ENCODE measurements around the gene ALDH8A1. TPM values are rescaled to one million over a fixed set of nuclear protein-coding genes. Genes with fewer than 3 reads are reported as not detected.

ALDH8A1 gene
- total RNA-seq, 1 donor from 2014 or later = 0.46 TPM

DNA sequence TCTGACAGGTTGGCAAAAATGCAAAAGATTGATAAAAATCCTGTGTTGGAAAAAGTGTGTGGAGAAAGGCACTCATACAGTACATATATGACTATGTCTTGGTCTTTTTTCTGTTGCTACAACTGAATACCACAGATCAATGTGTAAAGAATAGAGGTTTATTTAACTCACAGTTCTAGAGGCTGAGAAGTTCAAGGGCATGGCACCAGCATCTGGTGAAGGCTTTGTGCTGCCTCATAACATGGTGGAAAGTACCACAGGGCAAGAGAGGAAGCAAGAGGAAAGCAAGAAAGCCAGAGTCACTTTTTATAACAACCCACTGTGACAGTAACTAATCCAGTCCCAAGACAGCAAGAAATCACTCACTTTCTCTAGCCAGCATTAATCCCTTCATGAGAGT, 57.5 kb downstream of the ALDH8A1 start:
- no peaks in the 10 kb centered on the region for H3K36me3 Mint-ChIP-seq
- no peak overlapping the region for H3K27ac Mint-ChIP-seq
- H3K4me1 Mint-ChIP-seq (ENCODE audit: unreplicated experiment) = no peaks in the 10 kb centered on the region
- no peaks in the 10 kb centered on the region for H3K9me3 Mint-ChIP-seq
- H3K4me3 Mint-ChIP-seq = no peak overlapping the region
- TF ChIP-seq, protein P1, sequence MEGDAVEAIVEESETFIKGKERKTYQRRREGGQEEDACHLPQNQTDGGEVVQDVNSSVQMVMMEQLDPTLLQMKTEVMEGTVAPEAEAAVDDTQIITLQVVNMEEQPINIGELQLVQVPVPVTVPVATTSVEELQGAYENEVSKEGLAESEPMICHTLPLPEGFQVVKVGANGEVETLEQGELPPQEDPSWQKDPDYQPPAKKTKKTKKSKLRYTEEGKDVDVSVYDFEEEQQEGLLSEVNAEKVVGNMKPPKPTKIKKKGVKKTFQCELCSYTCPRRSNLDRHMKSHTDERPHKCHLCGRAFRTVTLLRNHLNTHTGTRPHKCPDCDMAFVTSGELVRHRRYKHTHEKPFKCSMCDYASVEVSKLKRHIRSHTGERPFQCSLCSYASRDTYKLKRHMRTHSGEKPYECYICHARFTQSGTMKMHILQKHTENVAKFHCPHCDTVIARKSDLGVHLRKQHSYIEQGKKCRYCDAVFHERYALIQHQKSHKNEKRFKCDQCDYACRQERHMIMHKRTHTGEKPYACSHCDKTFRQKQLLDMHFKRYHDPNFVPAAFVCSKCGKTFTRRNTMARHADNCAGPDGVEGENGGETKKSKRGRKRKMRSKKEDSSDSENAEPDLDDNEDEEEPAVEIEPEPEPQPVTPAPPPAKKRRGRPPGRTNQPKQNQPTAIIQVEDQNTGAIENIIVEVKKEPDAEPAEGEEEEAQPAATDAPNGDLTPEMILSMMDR (conservative IDR thresholded peaks at IDR 0.05) = no peak
- H3K27me3 Mint-ChIP-seq = peaks cover 3% of the 10 kb centered on the region
- no peak for DNase-seq (ENCODE audit: extremely low spot score, unreplicated experiment)

DNA sequence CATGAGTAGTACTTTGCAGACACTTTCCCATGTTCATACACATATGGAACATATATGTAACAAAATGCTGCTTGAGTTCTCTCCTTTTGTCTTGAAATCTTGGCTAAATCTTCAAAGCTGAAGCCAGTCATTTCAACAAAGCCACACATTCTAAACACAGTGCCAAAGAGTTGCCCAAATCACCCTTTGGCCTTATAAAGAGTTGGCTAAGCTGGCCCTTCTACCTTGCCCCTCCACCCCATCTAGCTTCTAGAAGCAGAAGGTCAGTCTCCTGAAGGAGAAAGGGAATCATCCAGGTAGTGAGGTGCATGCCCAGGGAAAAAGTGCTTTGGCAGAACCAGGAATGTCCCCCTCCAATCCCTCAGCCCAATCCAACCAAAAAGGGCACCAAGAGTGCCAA, 58.3 kb downstream of the ALDH8A1 start:
- Mint-ChIP-seq H3K9me3 (no peaks in the 10 kb centered on the region), H3K4me3 (no peak overlapping the region), H3K4me1 (ENCODE audit: unreplicated experiment) (no peaks in the 10 kb centered on the region), H3K27me3 (peaks cover 3% of the 10 kb centered on the region), H3K27ac (no peak overlapping the region), H3K36me3 (no peaks in the 10 kb centered on the region)
- TF ChIP-seq, protein P1 (conservative IDR thresholded peaks at IDR 0.05) = no peak
- no peak for DNase-seq (ENCODE audit: extremely low spot score, unreplicated experiment)

DNA sequence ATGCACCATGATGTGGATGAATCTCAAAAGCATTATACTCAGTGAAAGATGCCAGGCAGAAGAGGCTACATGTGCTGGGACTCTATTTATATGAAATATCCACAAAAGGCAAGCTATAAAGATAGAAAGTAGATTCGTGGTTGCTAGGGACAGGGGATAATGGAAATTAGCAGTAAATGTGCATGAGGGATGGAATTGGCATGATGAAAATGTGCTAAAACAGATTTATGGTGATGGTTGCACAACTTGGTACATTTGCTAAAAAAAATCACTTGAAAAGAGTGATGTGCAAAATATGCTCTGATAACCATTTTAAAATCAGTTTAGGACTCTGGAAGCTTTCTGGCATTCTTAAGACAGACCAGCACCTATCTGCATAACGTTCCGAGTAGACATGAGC, 61.6 kb downstream of the ALDH8A1 start:
- peaks cover 4% of the 10 kb centered on the region for H3K9me3 Mint-ChIP-seq
- no peaks in the 10 kb centered on the region for H3K36me3 Mint-ChIP-seq
- H3K27me3 Mint-ChIP-seq = peaks cover 6% of the 10 kb centered on the region
- no peaks in the 10 kb centered on the region for H3K4me1 Mint-ChIP-seq (ENCODE audit: unreplicated experiment)
- TF ChIP-seq, protein P1 (conservative IDR thresholded peaks at IDR 0.05) = no peak
- H3K27ac Mint-ChIP-seq = no peak overlapping the region
- H3K4me3 Mint-ChIP-seq = no peak overlapping the region
- DNase-seq (ENCODE audit: extremely low spot score, unreplicated experiment) = no peak

DNA sequence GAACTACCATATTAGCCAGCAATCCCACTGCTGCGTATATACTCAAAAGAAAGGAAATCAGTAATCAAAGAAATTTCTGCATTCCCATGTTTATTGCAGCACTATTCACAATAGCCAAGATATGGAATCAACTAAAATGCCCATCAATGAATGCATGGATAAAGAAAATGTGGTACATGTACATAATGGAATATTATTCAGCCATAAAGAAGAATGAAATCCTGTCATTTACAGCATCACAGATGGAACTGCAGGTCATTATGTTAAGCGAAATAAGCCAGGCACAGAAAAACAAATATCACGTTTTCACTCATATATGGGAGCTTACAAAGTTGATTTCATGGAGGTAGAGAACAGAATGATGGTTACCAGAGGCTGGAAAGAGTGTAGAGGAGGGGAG, 65.1 kb downstream of the ALDH8A1 start:
- Mint-ChIP-seq H3K27me3 (peaks cover 11% of the 10 kb centered on the region), H3K9me3 (peaks cover 4% of the 10 kb centered on the region), H3K27ac (no peak overlapping the region), H3K36me3 (no peaks in the 10 kb centered on the region), H3K4me1 (ENCODE audit: unreplicated experiment) (peaks cover 6% of the 10 kb centered on the region), H3K4me3 (no peak overlapping the region)
- no peak for DNase-seq (ENCODE audit: extremely low spot score, unreplicated experiment)
- TF ChIP-seq, protein P1 (conservative IDR thresholded peaks at IDR 0.05) = no peak

DNA sequence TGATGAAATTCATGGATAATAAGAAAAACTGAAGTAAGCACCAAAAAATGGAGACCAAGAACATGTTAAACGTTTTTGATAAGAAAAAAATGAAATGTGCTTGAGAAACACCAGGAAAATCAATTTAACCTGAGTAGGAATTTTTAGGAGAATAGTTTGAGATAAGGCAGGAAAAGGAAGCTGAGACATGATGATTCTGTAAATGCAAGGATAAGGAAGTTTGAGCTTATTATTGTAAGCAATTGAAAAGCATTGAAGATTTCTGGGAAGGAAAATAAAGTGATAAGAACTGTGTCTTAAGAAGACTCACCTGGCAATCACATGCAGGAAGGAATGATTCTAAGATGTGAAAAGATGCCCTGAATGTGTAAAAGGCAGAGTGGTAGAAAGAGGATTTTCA, 66.6 kb downstream of the ALDH8A1 start:
- peaks cover 11% of the 10 kb centered on the region for H3K27me3 Mint-ChIP-seq
- H3K36me3 Mint-ChIP-seq = no peaks in the 10 kb centered on the region
- H3K27ac Mint-ChIP-seq = no peak overlapping the region
- TF ChIP-seq, protein P1 (conservative IDR thresholded peaks at IDR 0.05) = no peak
- H3K4me3 Mint-ChIP-seq = no peak overlapping the region
- H3K4me1 Mint-ChIP-seq (ENCODE audit: unreplicated experiment) = peaks cover 6% of the 10 kb centered on the region
- H3K9me3 Mint-ChIP-seq = peaks cover 4% of the 10 kb centered on the region
- DNase-seq (ENCODE audit: extremely low spot score, unreplicated experiment) = no peak

Measured in type B pancreatic cell (in vitro differentiated cells).